Small intestine (tissue), 7 donors: ENCODE results near the gene ATP5PD. TPM values are rescaled to one million over a fixed set of nuclear protein-coding genes. Genes with fewer than 3 reads are reported as not detected.
A peak's percentile ranks its signal among the peaks of the same experiment; 100 is the strongest.
"Not testable (repeated sequence)": the region's sequence is repeated elsewhere in the genome, so short reads cannot be mapped to it uniquely, and the experiment has no call there.

Experiments
- DNase-seq, 2 donors: peaks; one replicate each; pipeline versions ENCODE4 v3.0.0 to v3.0.0-alpha.2; 2013
- FAIRE-seq: peaks from 2 replicates; lab custom pipeline; 2012; peaks lifted over from hg19 to GRCh38; lab: Jason Lieb, UNC
- H3K27ac ChIP-seq, 3 donors: one replicate each; pipeline ENCODE4 v1.5.1; 2013; ENCODE audit warnings: low read length in 2 of 3, mild to moderate bottlenecking in 2 of 3, control low read depth in 1 of 3, inconsistent platforms in 1 of 3, low read depth in 1 of 3, moderate library complexity in 1 of 3
- H3K27me3 ChIP-seq, 3 donors: one replicate each; pipeline ENCODE4 v1.6.1; 2013; ENCODE audit warnings: low read length in 3 of 3, inconsistent platforms in 1 of 3; ENCODE audit not compliant: control insufficient read depth in 3 of 3, insufficient read depth in 3 of 3
- H3K36me3 ChIP-seq, 3 donors: one replicate each; pipeline ENCODE4 v1.6.1; 2013; ENCODE audit warnings: low read length in 3 of 3, inconsistent platforms in 1 of 3, low read depth in 1 of 3, mild to moderate bottlenecking in 1 of 3, moderate library complexity in 1 of 3; ENCODE audit not compliant: control insufficient read depth in 3 of 3, insufficient read depth in 2 of 3
- H3K4me1 ChIP-seq, 3 donors: one replicate each; pipeline ENCODE4 v1.6.1; 2013; ENCODE audit warnings: low read length in 2 of 3, inconsistent platforms in 1 of 3, low read depth in 1 of 3, mild to moderate bottlenecking in 1 of 3, moderate library complexity in 1 of 3; ENCODE audit not compliant: control insufficient read depth in 3 of 3, insufficient read depth in 2 of 3
- H3K4me3 ChIP-seq, 3 donors: one replicate each; pipeline ENCODE4 v1.5.1; 2013; ENCODE audit warnings: low read length in 3 of 3, control low read depth in 1 of 3, inconsistent platforms in 1 of 3, low read depth in 1 of 3, mild to moderate bottlenecking in 1 of 3, moderate library complexity in 1 of 3
- H3K9me3 ChIP-seq, 2 donors: one replicate each; pipeline ENCODE4 v1.6.1; 2013; ENCODE audit warnings: low read depth in 1 of 2, low read length in 1 of 2; ENCODE audit not compliant: control insufficient read depth in 2 of 2, insufficient read depth in 1 of 2
- WGBS, 3 donors: extraction: QIAGEN DNeasy Blood & Tissue Kit; methylation state at CpG; one replicate each; pipeline ENCODE4 v1.1.7; 2013; 5-methylcytosine and 5-hydroxymethylcytosine counted together
- polyA plus RNA-seq, 4 donors: library from polyadenylated mRNA; stranded (reverse) in 3 of 4; unstranded in 1 of 4; fragments of 200-250 nt in 3 of 4; fragments of 120-200 nt in 1 of 4; gene quantifications; one replicate each; pipeline versions ENCODE4 v1.2.1 to v1.2.3, GENCODE V29; 2013
- donor health status: healthy with polysubstance abuse.
- donor health status: control.
- donor health status: control.
- donor health status: Bipolar disorder and iron deficiency.
- donor health status: healthy.

ATP5PD gene
- polyA plus RNA-seq, 4 donors = 286 to 919 (median 609) TPM

- Histone ChIP-seq H3K27me3 (no peaks in the 10 kb centered on the region), H3K27ac (no peak overlapping the region), H3K4me3 (no peak overlapping the region), H3K9me3 (no peaks in the 10 kb centered on the region), H3K4me1 (peaks cover 0 to 6% (median 3%) of the 10 kb centered on the region in 3 donors), H3K36me3 (peaks cover 0 to 48% (median 8%) of the 10 kb centered on the region in 3 donors)
- DNase-seq = no peak
- WGBS, 3 donors = 79 to 89% (median 87%) methylated on average over 2 of the region's 2 CpGs
- no peak for FAIRE-seq
Measured at GRCh38 chr17:75051941-75052340, 5.2 kb upstream of the ATP5PD start.

GRCh38 chr17:75049706-75050105 is 2.9 kb upstream of the ATP5PD start:
- Histone ChIP-seq H3K4me3 (no peak overlapping the region), H3K27ac (no peak overlapping the region), H3K36me3 (peaks cover 0 to 34% (median 8%) of the 10 kb centered on the region in 3 donors), H3K27me3 (no peaks in the 10 kb centered on the region), H3K4me1 (peaks cover 0 to 6% (median 3%) of the 10 kb centered on the region in 3 donors), H3K9me3 (no peaks in the 10 kb centered on the region)
- FAIRE-seq (no peak), DNase-seq (no peak)

DNA sequence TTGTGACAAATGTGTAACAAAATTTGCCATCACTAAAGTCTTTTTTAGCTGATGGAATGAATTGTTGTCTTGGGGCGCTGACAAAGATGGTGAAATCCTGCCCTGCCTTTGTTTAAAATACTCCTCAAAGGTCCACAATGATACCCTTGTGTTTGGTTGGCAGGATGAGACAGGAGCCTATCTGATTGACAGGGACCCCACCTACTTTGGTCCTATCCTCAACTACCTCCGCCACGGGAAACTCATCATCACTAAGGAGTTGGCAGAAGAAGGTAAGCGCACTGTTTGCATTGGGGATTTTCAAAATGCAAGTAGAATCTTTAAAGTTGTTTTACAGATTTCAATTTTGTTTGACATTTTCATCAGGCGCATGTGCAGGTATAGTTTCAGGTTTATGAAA is 2.3 kb upstream of the ATP5PD start:
- FAIRE-seq = no peak
- WGBS, 3 donors = 87 to 91% (median 89%) methylated on average over 5 of the region's 5 CpGs
- Histone ChIP-seq H3K9me3 (no peaks in the 10 kb centered on the region), H3K27ac (no peak overlapping the region), H3K4me3 (no peak overlapping the region), H3K36me3 (peaks cover 0 to 28% (median 8%) of the 10 kb centered on the region in 3 donors), H3K27me3 (no peaks in the 10 kb centered on the region), H3K4me1 (peaks cover 0 to 6% (median 3%) of the 10 kb centered on the region in 3 donors)
- no peak for DNase-seq

DNA sequence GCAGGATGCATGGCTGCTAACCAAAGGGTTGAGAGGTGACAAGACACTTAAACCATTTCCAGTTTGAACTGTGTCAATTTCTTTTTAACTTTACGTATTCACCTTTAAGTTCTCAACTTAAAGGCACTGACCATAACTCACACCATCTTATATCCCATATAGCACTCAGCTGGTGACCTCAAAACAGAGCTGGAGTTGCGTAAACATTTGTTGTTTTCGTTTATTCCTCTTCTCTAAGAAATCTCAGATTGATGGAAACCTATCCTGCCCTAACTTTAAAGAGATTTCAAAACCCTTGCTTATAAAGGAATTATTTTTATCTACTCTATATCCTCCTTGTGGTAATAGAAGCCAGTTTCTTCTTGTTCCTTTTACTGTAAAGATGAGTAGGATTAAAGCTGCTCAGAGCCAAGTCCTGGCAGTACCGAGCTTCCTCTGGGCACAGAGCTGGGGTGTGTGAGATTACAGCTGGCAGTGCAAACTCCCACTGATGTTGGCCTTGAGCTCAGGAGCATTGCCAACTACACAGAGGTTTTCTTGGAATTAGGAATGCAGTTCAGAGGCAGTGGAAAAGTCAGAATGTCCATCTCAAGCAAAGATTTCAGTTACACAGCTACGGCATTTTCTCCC is 1.6 kb upstream of the ATP5PD start:
- DNase-seq = peak; percentile 10 to 31
- Histone ChIP-seq H3K27ac (no peak overlapping the region), H3K9me3 (no peaks in the 10 kb centered on the region), H3K27me3 (no peaks in the 10 kb centered on the region), H3K4me1 (peaks cover 0 to 6% (median 3%) of the 10 kb centered on the region in 3 donors), H3K4me3 (peak overlapping the region in 2 of 3 donors; percentile 80 to 99), H3K36me3 (peaks cover 0 to 21% (median 8%) of the 10 kb centered on the region in 3 donors)
- 37 to 43% (median 39%) methylated on average over 5 of the region's 5 CpGs for WGBS, 3 donors
- no peak for FAIRE-seq

DNA sequence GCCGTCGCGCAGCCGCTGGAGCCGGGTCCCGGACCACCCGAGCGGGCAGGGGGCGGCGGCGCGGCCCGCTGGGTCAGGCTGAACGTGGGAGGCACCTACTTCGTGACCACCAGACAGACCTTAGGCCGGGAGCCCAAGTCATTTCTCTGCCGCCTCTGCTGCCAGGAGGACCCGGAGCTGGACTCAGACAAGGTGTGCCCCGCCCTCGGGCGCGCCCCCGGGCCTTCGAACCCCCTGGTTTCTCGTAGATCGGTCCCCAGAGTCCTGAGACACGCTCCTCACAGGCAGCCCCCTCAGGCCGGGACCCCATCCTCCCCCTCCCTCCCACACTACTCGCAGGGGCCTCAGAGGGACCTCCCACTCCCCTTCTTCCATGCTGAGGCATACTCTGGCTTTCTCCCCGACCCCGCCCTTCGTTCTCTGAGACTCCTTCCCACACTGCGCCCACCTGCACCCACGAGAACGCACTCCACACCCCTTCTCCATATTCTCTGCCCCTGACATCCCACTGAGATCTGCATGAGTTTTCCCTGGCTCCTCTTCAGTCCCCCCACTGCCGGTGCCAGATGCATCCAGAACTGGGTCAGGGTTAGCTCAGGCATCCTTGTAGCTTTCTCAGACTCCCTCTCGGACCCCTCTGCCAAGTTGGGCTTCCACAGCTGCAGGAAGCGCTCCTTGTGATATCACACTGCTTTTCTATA is 779 bp upstream of the ATP5PD start:
- H3K4me1 ChIP-seq = peaks cover 0 to 6% (median 3%) of the 10 kb centered on the region in 3 donors
- WGBS, 3 donors = 1 to 2% (median 1%) methylated on average over 19 to 38 of the region's 38 CpGs
- H3K27me3 ChIP-seq = no peaks in the 10 kb centered on the region
- H3K4me3 ChIP-seq = peak overlapping the region; percentile 80 to 99 (median 89)
- H3K9me3 ChIP-seq = no peaks in the 10 kb centered on the region
- H3K27ac ChIP-seq = peak overlapping the region; percentile 58 to 94 (median 66)
- FAIRE-seq (no peak), DNase-seq (peak; percentile 47 to 60)
- peaks cover 0 to 16% (median 6%) of the 10 kb centered on the region in 3 donors for H3K36me3 ChIP-seq

- H3K36me3 ChIP-seq = peaks cover 7 to 20% (median 13%) of the 10 kb centered on the region in 3 donors
- DNase-seq, FAIRE-seq, H3K9me3 ChIP-seq, H3K27me3 ChIP-seq, H3K4me1 ChIP-seq: not testable (repeated sequence)
- H3K27ac ChIP-seq = peak overlapping the region in 2 of 3 donors; percentile 90 to 97
- peak overlapping the region in 2 of 3 donors; percentile 88 to 99 for H3K4me3 ChIP-seq
- WGBS, 3 donors = 15 to 18% (median 16%) methylated on average over 25 of the region's 25 CpGs
Measured at GRCh38 chr17:75045946-75046406, 793 bp downstream of the ATP5PD start.

DNA sequence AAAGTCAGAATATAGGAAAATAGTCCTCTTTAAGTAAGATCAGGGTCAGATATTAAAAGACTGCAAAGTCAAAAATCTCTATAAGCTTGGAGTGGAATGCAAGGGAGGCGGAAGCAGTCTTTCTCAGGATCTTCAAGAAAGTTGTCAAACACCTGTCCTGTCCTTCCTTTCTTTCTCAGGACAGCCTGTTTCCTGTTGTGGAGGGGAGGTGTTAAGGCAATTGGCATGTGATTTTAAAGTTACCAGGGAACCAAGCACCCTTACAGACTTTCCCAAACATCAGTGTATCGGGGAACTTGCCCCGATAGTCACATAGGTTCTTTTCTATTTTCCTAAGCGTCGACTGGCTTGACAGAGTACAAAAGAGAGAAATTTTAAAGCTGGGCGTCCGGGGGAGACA is 2.1 kb downstream of the ATP5PD start:
- Histone ChIP-seq H3K27me3 (no peaks in the 10 kb centered on the region), H3K4me3 (no peak overlapping the region), H3K36me3 (peaks cover 9 to 25% (median 17%) of the 10 kb centered on the region in 3 donors), H3K9me3 (no peaks in the 10 kb centered on the region), H3K27ac (no peak overlapping the region), H3K4me1 (peaks cover 0 to 6% (median 3%) of the 10 kb centered on the region in 3 donors)
- 76 to 90% (median 87%) methylated on average over 7 of the region's 7 CpGs for WGBS, 3 donors
- DNase-seq = no peak
- FAIRE-seq = no peak

DNA sequence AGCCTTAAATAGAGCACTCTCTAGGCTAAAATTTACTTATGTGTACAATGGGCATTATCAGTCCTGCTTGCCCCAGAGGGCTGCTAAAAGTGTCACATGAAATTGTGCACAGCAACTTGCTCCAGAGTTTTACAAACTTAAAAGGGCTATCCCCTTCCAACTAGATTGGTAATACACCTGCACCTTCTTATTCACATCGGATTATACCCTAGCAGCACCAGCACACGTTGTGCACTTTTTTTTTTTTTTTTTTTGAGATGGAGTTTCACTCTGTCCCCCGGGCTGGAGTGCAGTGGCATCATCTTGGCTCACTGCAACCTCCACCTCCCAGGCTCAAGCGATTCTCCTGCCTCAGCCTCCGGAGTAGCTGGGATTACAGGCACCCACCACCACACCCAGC is 3.0 kb downstream of the ATP5PD start:
- H3K36me3 ChIP-seq = peaks cover 15 to 32% (median 16%) of the 10 kb centered on the region in 3 donors
- H3K4me1 ChIP-seq, FAIRE-seq, H3K27ac ChIP-seq, H3K4me3 ChIP-seq, H3K27me3 ChIP-seq, DNase-seq, H3K9me3 ChIP-seq: not testable (repeated sequence)
- WGBS, 3 donors = 71 to 72% (median 71%) methylated on average over 5 of the region's 5 CpGs
